ENCODE results near the gene VIT.

GRCh38 chr2:36805635-36806224 is 109.2 kb downstream of the VIT start:
- TF ChIP-seq CTCF (IDR thresholded peaks at IDR 0.05) = no peak
- TF ChIP-seq EP300 (IDR thresholded peaks at IDR 0.05; ENCODE audit: borderline replicate concordance in 1 of 2, low read depth in 1 of 2, low read length in 1 of 2) = no peak
- TF ChIP-seq GATA2 (CRISPR knock-in tag; IDR thresholded peaks at IDR 0.05) = no peak
- no peak for TF ChIP-seq YY1 (IDR thresholded peaks at IDR 0.05; ENCODE audit: low read depth)
- no peak for TF ChIP-seq POLR2AphosphoS5 (IDR thresholded peaks at IDR 0.05; ENCODE audit: low read depth, low read length)
- no peak for TF ChIP-seq NFIC (IDR thresholded peaks at IDR 0.05; ENCODE audit: borderline replicate concordance)
- TF ChIP-seq GABPA (IDR thresholded peaks at IDR 0.05; ENCODE audit: low read depth) = no peak
- TF ChIP-seq, protein P1, sequence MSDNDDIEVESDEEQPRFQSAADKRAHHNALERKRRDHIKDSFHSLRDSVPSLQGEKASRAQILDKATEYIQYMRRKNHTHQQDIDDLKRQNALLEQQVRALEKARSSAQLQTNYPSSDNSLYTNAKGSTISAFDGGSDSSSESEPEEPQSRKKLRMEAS (IDR thresholded peaks at IDR 0.05; ENCODE audit: low read depth) = no peak
- TF ChIP-seq, protein P2, sequence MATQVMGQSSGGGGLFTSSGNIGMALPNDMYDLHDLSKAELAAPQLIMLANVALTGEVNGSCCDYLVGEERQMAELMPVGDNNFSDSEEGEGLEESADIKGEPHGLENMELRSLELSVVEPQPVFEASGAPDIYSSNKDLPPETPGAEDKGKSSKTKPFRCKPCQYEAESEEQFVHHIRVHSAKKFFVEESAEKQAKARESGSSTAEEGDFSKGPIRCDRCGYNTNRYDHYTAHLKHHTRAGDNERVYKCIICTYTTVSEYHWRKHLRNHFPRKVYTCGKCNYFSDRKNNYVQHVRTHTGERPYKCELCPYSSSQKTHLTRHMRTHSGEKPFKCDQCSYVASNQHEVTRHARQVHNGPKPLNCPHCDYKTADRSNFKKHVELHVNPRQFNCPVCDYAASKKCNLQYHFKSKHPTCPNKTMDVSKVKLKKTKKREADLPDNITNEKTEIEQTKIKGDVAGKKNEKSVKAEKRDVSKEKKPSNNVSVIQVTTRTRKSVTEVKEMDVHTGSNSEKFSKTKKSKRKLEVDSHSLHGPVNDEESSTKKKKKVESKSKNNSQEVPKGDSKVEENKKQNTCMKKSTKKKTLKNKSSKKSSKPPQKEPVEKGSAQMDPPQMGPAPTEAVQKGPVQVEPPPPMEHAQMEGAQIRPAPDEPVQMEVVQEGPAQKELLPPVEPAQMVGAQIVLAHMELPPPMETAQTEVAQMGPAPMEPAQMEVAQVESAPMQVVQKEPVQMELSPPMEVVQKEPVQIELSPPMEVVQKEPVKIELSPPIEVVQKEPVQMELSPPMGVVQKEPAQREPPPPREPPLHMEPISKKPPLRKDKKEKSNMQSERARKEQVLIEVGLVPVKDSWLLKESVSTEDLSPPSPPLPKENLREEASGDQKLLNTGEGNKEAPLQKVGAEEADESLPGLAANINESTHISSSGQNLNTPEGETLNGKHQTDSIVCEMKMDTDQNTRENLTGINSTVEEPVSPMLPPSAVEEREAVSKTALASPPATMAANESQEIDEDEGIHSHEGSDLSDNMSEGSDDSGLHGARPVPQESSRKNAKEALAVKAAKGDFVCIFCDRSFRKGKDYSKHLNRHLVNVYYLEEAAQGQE (IDR thresholded peaks at IDR 0.05; ENCODE audit: low read depth, low read length) = no peak
- no peak for TF ChIP-seq RXRA (IDR thresholded peaks at IDR 0.05; ENCODE audit: borderline replicate concordance, low read depth)
- TF ChIP-seq NRF1 (IDR thresholded peaks at IDR 0.05; ENCODE audit: low read depth, low read length) = no peak
- no peak for TF ChIP-seq TAF1 (IDR thresholded peaks at IDR 0.05; ENCODE audit: borderline replicate concordance, low read depth, low read length)
- no peak for TF ChIP-seq MXI1 (IDR thresholded peaks at IDR 0.05; ENCODE audit: low read depth, low read length)
- no peak for TF ChIP-seq RCOR1 (IDR thresholded peaks at IDR 0.05; ENCODE audit: low read length)

Measured in SK-N-SH (cell line).